ENCODE results near the gene ADGB.
"Not testable (repeated sequence)": the region's sequence is repeated elsewhere in the genome, so short reads cannot be mapped to it uniquely, and the experiment has no call there.

The ADGB gene
- 0 reads per million in 2 donors for total RNA-seq

DNA sequence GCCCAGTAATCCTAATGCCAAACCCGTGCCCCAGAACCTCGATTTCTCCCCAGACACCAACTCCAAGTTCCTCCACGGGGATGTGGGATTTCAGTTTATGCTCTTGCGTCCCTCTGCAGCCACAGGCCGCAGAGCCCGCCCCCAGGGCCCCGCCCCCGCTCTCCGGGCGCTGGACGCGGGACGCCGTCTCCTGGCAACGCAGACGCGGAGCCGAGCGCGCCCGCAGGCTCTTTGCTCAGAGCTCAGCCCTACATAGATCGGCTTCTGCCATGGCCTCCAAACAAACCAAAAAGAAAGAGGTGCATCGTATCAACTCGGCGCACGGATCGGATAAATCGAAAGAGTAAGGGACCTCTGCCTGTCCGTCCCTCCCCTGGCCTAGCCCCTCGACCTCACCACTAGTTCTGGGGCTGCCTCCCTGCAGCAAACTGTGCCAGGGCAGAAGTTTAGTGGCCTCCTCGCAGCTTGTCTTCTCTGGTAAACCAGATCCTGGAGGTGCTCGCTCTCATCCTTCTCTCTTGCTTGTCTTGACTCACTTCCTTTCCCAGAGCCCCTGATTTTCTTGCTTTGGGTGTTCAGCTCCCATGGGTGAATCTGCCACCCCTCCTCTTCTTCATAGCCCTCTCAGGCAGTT lies at the start of gene ADGB:
TSS of gene ADGB (plus strand) at position 201 of the 634 bp plus-strand sequence. CDS start at position 270, 69 bp downstream.
- peak in 1 of 5 experiments; percentile 5 for DNase-seq

DNA sequence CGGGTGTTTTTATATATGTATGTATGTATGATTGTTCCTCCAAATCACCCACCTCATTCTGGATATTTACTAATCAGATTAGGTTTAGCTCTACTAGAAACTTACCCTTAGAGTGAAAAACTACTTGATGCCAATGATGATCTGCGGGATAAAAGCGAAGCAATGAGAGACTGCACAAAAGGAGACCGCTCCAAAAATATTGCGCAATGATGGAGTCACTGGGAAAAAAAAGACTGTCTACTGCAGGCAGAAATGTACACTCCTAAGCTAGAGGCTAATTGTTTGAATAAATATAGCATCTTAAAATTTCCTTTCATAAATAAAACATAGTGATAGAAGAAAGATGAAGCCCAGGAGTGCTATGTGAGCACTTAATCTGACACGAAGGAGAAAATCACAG lies 47.9 kb upstream of the ADGB start:
- no peak for DNase-seq

DNA sequence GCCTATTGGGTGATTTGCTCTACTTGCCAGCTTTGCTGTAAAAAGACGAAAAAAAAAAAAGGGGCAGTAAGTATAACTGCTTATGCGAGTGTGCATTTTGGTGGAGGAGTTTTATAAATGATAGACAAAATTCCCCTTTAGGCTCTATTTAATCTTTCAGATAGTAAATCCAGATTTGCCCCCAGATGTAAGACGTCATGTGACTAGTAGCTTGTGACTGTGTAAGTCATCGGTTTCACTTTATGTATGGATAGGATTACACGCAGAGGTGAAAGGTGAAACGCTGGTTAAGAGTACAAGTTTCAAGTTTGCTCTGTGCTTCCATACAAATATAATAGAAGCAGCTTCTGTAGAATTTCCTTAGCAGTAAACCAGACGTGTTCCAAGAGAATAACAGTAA lies 47.2 kb upstream of the ADGB start:
- no peak for DNase-seq

DNA sequence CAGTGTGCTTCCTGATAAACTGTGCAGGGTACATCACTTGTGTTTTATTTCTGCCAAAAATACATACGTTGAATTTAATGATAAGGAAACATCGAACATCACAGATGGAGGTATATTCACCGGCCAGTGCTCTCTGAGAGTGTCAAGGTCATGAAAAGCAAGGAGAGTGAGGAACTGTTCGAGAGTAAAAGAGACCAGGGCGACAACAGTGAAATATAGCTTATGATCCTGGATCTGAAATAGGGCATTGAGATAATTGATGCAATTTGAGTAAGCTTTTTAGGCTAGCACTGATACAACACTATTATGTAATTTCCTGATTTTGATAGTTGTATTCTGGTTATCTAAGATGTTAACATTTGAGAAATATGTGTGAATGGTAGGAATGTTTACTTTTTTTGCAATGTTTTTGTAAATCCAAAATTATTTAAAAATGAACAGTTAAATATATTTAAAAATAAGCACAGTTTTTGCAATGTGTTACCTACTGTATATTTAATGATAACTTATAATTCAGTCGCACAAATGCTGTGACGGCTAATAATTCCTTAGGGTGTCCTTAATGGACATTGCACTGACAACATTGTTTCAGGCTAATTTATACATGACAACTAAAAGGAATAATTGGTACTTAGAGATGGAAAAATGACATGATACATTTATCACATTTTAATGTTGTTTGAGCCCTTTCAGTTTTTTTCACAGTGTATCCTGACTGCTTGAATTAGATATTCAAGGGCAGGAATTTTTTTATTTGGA lies 45.2 kb upstream of the ADGB start:
- DNase-seq, result no peak

DNA sequence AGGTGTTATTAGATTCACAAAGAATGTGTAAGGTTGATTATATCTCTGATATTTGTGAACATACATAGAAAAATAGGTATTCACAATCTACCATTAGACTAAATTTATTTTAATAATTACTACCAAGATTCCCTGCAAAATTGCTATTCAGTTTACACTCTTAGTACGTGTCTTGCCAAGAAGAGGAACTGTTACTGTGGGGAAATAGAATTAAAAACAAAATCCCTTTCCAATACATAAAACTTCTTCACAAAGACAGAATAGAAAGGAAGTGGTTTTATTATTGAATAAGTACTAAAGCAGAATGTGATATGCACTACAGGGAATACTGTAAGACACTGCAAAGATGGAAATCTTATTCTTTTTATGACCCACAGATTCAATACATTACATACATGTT lies 38.2 kb upstream of the ADGB start:
- no peak for DNase-seq

DNA sequence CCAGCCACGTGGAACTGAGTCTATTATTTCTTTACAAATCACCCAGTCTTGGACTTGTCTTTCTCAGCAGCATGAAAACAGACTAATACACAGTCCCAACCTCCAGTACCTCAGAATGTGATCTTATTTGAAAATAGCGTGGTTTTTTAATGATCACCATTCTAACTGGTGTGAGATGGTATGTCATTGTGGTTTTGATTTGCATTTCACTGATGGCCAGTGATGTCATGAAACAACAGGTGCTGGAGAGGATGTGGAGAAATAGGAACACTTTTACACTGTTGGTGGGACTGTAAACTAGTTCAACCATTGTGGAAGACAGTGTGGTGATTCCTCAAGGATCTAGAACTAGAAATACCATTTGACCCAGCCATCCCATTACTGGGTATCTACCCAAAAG lies 32.1 kb upstream of the ADGB start:
- DNase-seq, result not testable (repeated sequence)

DNA sequence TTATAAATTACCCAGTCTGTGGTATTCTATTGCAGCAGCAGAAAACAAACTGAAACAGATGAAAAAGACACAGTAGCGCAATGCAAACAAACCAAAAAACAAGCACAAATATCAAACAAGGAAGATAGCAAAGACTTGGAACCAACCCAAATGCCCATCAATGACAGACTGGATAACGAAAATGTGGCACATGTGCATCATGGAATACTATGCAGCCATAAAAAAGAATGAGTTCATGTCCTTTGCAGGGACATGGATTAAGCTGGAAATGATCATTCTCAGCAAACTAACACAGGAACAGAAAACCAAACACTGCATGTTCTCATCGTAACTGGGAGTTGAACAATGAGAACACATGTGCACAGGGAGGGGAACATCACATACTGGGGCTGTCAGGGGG lies 30.2 kb upstream of the ADGB start:
- not testable (repeated sequence) for DNase-seq

DNA sequence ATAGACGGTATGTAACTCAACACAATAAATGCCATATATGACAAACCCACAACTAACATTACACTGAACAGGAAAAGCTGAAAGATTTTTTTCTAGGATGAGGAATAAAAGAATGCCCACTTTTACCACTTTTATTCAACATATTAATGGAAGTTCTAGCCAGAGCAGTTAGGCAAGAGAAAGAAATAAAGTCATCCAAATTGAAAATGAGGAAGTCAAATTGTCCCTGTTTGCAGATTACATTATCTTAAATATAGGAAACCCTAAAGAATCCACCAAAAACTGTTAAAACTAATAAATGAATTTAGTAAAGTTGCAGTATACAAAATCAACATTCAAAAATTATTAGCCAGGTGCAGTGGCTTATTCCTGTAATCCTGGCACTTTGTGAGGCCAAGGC lies 24.6 kb upstream of the ADGB start:
- DNase-seq, result no peak

DNA sequence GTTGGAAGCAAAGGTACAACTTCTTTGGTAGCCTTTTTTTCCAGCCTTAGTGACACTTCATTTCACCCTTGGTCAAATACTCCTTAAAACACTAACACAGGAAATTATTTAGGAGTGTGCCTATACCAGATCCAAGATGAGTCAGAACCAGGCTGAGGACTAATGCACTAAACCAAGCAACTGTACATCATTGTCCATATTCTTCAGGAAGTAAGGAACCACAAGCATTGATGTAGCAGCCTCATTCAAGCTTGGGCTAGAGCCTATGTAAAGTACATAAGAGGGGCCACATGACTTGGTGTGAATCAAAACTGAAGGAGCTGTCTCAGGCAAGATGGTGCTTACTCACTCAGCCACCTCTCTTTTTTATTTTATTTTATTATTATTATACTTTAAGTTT lies 20.7 kb upstream of the ADGB start:
- DNase-seq, result no peak

DNA sequence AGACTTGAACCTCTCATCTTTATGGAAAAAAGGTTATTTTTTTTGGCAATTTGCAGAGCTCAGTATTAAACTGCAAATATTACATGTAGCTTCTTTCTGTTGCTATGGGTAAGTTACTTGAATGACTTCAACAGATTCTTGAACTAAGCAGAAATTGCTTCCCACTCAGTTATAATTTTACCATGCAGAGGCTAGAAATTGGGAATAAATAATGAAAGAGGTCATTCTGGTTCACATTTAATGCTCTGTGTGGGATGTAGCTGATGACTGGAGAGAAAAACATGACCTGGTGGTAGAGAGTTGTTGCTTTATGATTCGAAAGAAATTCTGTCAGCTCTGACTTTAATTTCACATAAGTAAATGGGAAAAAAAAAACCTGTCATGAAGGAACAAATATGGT lies 16.8 kb upstream of the ADGB start:
- no peak for DNase-seq

DNA sequence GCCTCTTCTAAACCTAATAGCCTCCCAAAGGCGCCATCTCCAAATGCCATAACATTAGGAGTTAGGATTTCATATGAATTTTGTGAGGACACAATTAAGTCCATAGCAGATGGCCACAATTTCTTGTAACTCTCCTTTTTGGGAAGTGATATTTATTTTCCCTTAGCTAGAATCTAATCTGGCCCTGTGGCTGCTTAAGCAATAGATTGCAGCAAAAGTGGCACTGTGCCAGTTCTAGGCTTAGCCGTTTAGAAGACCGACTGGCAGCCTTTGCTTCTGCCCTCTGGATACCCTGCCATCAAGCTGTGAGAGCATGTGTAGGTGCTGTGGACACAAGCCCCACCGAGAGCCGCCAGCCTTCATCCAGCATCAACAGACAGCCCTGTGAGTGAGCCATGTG lies 15.9 kb upstream of the ADGB start:
- DNase-seq, result no peak

DNA sequence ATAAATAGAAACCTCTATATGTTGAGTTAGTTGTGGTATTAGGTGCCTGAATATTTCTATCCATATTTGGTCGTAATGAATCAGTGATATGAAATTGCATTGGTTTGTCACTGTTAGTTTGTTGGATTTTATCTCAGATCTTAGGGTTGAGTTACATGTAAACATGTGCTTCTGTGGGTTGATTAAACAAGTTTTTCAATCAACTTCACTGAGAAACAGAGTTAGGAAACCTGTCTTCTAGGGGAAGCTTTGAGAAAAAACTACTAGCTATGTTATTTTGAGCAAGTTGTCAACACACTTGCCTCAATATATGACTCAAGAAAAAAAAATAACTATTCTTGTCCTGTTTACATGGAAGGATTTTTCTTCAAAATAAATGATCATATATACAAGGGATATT lies 14.8 kb upstream of the ADGB start:
- no peak for DNase-seq

DNA sequence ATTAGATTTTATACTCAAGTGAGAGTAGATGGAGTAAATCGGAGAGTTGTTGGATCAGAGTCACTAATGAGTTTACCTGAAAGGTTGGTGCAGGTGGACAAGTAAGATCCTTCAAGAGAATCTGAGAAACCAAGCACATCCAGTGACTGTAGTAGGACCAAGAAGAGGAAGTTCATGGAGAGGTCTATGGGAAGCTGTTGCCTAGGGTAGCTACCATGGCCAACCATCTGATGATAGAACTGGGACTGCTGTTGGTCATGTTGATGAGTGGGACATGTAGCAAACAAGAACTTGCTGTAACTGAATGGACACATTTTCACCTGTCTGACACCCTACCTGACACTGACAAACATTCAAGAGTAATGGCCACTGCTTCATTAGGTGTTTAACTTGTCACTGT lies 11.3 kb upstream of the ADGB start:
- DNase-seq, result no peak

DNA sequence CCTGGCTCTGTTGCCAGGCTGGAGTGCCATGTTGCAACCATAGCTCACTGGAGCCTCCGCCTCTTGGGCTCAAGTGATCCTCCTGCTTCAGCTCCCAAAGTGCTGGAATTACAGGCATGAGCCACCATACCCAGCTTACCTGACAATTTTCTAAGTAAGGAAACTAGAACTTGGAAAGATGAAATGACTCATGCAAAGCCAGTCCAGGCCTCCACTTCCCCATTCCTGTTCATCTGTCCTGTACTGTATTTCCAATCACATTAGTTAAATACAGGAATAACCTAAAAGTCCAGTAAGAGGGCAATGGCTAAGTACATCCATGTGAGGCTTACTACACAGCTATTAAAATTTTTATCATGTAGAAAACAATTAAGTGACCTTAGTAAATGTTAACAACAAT lies 8.3 kb upstream of the ADGB start:
- no peak for DNase-seq

DNA sequence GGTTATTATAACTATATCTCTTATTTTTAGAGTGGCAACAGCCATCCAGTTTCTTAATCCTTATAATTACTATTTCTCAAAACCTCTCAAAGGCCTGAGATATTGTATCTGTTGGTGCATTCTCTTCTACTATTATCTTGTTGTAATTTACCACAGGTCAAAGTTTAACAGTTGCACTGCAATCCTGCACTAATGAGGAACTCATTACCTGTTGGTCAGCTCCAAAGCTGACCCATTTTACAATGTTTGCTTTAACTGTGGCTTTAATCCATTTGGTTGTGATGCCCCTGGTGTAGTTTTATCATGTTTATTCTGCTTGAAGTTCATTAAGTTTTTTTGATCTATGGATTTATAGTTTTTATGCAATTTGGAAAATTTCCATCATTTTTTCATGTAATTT lies 6.3 kb upstream of the ADGB start:
- no peak for DNase-seq

DNA sequence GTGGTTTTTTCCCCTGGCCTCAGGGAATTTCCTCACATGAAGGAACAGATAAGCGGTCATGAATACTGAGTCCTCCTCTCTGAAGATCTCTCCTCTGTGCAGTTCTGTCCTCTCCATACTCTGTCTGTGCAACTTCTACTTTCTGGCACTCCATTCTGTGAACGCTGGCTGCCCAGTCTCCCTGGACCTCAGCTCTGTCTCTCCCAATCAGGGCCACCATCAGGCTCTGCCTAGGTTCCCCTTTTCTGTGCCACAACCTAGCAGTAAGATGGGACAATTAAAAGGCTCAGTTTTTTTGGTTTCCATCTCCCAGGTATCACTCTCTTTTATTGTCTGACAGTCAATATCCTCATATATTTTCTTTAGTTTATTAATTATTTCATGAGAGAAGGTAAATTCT lies 4.8 kb upstream of the ADGB start:
- no peak for DNase-seq

DNA sequence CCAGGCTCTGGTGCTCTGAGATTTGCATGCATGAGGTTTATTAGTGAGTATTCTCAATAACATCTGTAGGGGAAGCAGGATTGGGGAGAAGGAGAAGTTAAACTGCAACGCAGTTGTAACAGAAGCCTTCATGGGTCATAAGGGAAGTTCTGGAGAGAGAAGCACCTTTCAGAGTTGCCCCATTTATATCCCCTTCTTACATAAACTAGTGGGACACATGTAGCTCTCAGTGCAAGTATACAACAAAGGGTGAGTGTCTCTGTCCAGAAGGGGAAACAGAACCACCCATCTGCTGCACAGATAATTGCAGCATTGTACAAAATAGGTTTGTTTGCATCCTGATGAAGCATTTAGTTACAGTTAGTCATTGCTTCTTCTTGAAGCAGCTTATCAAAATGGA lies 4.3 kb upstream of the ADGB start:
- no peak for DNase-seq

DNA sequence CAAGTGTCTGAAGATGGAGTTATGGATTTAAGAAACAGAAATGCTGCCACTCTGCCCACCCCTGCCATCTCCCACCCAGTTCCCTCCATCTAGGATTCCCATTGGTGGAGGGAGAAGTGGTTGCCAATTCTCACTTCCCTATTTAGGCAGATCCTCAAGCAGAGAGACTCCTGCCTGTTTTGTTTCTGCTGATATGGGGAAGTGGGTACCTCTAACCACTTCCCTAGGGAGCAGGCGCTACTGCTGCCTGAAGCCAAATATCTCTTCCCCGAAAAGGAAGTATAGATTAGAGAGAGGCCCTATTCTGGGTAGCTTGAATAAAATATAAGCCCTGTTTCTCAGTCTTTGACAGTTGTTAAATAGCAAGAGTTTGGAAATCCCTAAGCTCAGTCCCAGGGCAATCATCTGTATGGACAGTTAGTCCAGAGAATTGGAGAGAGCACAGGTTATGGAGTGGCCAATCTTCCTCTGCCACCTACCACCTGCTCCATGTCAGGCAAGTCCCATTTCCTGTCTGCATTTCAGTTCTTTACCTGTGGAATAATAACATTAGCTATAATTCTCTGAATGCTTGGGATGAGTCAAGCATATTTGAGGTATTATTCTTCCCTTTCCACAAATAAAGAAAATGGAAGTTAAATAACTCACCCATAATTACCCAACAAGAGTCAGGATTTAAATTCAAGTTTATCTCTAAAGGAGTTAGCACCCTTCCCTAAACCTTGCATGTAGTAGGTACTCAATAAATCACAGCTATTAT lies 2.6 kb upstream of the ADGB start:
- DNase-seq, result no peak

DNA sequence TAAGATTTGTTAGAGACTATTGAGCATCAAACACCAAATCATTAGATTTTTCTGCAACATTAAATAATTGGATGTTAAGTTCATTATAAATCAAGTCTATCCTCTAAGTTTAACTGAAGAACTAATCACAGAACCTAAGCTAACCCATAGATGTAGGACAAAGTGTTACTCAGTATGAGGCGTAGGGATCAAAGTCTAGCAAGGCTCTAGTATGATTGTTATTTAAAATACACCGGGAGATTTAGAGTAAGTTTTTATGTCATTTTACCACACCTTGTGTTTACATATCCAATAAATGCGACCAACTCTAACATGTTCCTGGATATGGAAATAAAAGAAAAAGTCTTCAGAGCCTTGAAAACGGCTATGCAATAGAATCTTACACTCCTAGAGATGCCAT lies 2.6 kb downstream of the ADGB start:
- DNase-seq, result no peak

DNA sequence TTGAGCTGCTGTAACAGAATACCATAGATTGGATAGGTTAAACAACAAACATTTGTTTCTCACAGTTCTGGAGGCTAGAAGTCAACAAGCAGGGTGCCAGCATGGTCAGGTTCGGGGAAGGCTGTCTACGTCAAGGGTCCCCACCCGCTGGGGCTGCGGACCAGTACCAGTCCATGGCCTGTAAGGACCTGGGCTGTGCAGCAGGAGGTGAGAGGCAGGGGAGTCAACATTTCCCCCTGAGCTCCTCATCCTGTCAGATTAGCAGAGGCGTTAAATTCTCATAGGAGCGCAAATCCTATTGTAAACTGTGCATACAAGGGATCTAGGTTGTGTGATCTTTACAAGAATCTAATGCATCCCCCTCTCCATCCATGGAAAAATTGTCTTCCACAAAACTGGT lies 3.8 kb downstream of the ADGB start:
- DNase-seq, result no peak

DNA sequence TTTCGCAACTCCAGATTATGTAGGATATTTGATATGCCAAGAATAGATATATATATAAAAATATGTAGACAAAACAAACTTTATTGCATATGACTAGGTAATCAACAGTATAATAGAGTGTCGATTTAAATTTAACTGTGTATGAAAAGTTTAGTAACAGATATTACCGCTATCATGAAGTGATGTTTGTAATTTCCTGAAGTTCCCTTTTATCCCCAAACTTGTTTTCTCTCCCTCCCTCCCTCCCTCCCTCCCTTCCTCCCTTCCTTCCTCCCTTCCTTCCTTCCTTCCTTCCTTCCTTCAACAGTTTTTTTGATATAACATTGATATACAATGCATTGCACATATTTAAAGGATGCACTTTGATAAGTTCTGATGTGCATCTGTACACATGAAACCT lies 15.2 kb downstream of the ADGB start:
- DNase-seq, result no peak

DNA sequence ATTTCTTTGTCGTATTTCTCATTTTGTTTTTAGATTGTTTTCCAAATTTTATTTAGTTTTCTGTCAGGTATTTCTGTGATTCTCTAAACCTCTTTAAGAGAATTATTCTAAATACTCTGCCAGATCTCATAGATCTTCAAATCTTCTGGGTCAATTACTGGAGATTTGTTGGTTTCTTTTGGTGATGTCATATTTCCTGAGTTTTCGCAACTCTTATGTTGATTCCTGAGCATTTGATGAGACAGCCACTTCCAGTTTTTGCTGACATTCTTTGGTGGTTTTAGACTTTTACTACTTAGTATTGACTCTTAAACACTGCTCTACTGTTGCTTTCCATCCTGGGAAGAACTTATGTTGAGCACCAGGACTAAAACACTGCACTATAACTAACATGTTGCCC lies 21.9 kb downstream of the ADGB start:
- DNase-seq, result no peak

DNA sequence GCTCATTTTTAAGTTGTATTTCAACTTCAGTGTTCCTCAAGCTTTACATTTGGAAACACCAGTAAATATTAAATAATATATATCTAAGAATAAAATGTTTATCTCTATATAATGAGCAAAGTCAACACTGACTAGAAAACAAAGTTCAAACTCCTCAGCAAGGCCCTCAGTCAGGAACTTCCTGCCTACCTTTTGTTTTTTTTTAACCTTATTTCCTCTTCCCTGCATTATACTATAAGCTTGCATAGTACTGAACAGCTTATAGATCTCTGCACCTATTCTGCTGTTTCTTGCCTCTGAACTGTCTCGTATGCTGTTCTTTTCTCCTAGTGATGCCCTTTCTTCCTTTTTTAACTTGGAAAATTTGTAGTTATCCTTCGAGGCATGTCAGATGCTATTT lies 29.6 kb downstream of the ADGB start:
- no peak for DNase-seq

DNA sequence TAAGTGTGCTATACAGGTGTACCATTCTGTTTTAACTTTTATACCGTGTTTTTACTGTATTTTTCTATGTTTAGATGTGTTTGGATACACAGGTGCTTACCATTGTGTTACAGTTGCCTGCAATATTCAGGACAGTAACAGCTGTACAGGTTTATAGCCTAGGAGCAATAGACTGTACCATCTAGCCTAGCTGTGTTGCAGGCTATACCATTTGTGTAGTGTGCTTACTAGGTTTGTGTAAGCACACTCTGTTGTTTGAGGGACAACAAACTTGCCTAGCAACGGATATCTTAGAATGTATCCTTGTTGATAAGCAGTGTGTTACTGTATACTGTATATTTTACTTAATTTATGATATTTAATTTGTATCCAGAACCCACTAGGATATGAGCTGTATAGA lies 35.2 kb downstream of the ADGB start:
- no peak for DNase-seq
